Body of pancreas (tissue), 4 donors: ENCODE measurements around the gene PMP22. TPM values are rescaled to one million over a fixed set of nuclear protein-coding genes. Genes with fewer than 3 reads are reported as not detected.

ENCODE experiments used
- ATAC-seq: fragments of 150-250 bp; one replicate; pipeline ENCODE4 v1.9.1; 2016
- DNase-seq, 4 donors: peaks; one replicate each; pipeline ENCODE4 v3.0.0-alpha.2; 2019
- H3K27ac ChIP-seq, 4 donors: fragments of 200-600 bp; sonication (generic); 1 replicate in 3 of 4; 2 replicates in 1 of 4; pipeline versions ENCODE4 v1.5.1 to v1.6.1; 2016 to 2019; ENCODE audit warnings: mild to moderate bottlenecking in 1 of 4, mixed read lengths in 1 of 4, moderate library complexity in 1 of 4
- H3K27me3 ChIP-seq, 2 donors: fragments of 200-600 bp; sonication (generic); one replicate each; pipeline ENCODE4 v1.6.0; 2016; ENCODE audit warnings: mild to moderate bottlenecking in 1 of 2
- H3K36me3 ChIP-seq, 2 donors: fragments of 200-600 bp; sonication (generic); replicated peaks in 1 of 2; 2 replicates each; pipeline ENCODE4 v1.5.1; 2016; ENCODE audit warnings: low read depth in 2 of 2; ENCODE audit not compliant: insufficient read depth in 1 of 2
- H3K4me1 ChIP-seq: fragments of 200-600 bp; sonication (generic); one replicate; pipeline ENCODE4 v1.6.0; 2016
- H3K4me3 ChIP-seq, 2 donors: fragments of 200-600 bp; sonication (generic); 1 replicate in 1 of 2; 2 replicates in 1 of 2; pipeline ENCODE4 v1.5.1; 2016 to 2019
- H3K9me3 ChIP-seq, 3 donors: fragments of 200-600 bp; sonication (generic); 1 replicate in 2 of 3; 2 replicates in 1 of 3; pipeline ENCODE4 v1.5.1; 2016
- POLR2A ChIP-seq, 3 donors: fragments of 450-650 bp; IDR thresholded peaks; one replicate each; pipeline ENCODE4 v1.6.1; 2016; ENCODE audit warnings: antibody characterized with exemption in 3 of 3, mild to moderate bottlenecking in 2 of 3
- WGBS, 2 donors: methylation state at CpG; one replicate each; pipeline ENCODE4 v1.1.5; 2017; 5-methylcytosine and 5-hydroxymethylcytosine counted together
- intact Hi-C: fragments of 100-400 bp; cut with DNase I; formaldehyde crosslinking; loops from one replicate; pipeline ENCODE4 v1.15.1; 2023
- total RNA-seq, 2 donors: library from RNA; depleted of rRNA; stranded (reverse); fragments of >200 nt; gene quantifications; one replicate each; pipeline ENCODE4 v1.1.0, GENCODE V29; 2016
- TF ChIP-seq, protein P1 (sequence below), 7 experiments: fragments of 450-650 bp in 4 of 7; fragments of 200-600 bp in 3 of 7; sonication (generic) in 3 of 7; IDR thresholded peaks; one replicate each; pipeline ENCODE4 v1.5.1; 2016 to 2019; ENCODE audit warnings: antibody characterized with exemption in 7 of 7

PMP22 gene
- total RNA-seq, 2 donors from 2014 or later, result 23.1 to 53.1 TPM

DNA sequence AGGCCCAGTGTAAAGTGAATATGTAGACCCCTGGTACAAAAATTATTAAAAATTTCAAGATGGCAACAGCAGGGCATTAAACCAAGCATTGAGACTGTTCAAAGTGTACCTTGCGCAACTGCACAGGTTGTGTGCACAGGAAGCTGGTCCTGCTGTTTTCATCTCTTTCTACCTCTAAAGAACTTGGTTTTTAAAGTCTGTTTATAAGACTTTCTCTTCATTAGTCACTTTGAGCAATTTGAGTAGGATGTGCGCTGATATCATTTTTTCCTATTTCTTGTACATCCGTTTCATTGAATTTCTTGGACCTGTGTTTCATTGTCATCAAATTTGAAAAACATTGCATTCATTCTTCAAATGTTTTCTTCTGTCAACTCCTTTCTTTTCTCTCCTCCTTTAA lies 16.8 kb upstream of the PMP22 start:
- Histone ChIP-seq H3K4me1 (no peaks in the 10 kb centered on the region), H3K27me3 (no peaks in the 10 kb centered on the region), H3K27ac (no peak overlapping the region), H3K36me3 (no peaks in the 10 kb centered on the region), H3K4me3 (no peak overlapping the region), H3K9me3 (no peaks in the 10 kb centered on the region)
- no peak for ATAC-seq
- no peak for DNase-seq
- intact Hi-C loops, result no loop called here
- 89 to 90% methylated on average over 3 of the region's 3 CpGs for WGBS, 2 donors
- no peak for TF ChIP-seq POLR2A (IDR thresholded peaks at IDR 0.05)
- TF ChIP-seq, protein P1, sequence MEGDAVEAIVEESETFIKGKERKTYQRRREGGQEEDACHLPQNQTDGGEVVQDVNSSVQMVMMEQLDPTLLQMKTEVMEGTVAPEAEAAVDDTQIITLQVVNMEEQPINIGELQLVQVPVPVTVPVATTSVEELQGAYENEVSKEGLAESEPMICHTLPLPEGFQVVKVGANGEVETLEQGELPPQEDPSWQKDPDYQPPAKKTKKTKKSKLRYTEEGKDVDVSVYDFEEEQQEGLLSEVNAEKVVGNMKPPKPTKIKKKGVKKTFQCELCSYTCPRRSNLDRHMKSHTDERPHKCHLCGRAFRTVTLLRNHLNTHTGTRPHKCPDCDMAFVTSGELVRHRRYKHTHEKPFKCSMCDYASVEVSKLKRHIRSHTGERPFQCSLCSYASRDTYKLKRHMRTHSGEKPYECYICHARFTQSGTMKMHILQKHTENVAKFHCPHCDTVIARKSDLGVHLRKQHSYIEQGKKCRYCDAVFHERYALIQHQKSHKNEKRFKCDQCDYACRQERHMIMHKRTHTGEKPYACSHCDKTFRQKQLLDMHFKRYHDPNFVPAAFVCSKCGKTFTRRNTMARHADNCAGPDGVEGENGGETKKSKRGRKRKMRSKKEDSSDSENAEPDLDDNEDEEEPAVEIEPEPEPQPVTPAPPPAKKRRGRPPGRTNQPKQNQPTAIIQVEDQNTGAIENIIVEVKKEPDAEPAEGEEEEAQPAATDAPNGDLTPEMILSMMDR (IDR thresholded peaks at IDR 0.05), result no peak

DNA sequence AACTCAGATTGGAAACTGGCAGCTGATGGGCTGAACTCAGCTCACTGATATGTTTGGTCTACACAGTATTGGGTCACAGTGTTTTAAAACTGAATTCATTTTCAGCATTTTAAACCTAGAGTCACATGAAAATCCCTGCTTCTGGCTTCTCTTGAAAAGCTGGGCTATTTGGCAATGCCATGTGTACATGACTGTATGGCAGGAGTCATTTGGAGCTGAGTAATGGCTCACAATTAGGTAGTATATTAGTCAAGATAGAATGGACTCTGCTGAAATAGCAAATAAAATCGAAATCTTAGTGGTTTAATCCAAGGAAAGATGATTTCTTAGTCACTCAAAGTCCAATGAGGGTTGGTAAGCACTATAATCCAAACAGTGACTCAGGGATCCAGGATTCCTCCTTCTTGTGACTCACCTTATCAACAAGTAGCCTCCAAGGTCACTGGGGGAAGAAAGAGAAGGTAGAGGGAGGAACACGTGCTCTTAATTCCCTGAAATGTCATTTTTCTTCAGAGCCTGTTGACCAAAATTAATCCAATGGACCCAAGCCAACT lies 13.9 kb upstream of the PMP22 start:
- Histone ChIP-seq H3K36me3 (no peaks in the 10 kb centered on the region), H3K27me3 (no peaks in the 10 kb centered on the region), H3K4me3 (no peak overlapping the region), H3K9me3 (no peaks in the 10 kb centered on the region), H3K27ac (no peak overlapping the region), H3K4me1 (no peaks in the 10 kb centered on the region)
- DNase-seq (no peak), ATAC-seq (no peak)
- WGBS, 2 donors, result 20 to 22% methylated on average over 2 of the region's 2 CpGs
- intact Hi-C loops, result no loop called here
- TF ChIP-seq POLR2A (IDR thresholded peaks at IDR 0.05), result no peak
- TF ChIP-seq, protein P1 (IDR thresholded peaks at IDR 0.05), result no peak

DNA sequence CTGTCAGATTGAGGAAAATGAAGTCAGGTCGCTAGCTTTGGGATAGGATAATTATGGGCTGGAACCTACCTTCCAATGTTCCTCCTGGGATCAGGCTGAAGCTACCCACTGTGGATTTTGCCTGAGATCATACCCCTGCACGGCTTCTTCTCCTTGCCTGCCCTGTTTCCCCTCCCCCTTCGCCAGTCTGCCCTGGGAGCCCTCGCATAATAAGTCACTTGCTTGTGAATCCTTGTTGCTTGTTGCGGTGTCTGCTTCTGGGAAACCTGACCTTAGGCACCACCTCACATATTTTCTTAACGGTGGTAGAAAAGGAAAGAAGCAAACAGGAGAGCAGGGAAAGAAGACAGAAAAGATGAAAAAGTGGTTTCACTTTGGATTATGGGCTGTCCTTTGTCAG lies 13.3 kb upstream of the PMP22 start:
- no peak for ATAC-seq
- no peaks in the 10 kb centered on the region for H3K36me3 ChIP-seq
- no peak overlapping the region for H3K27ac ChIP-seq
- H3K9me3 ChIP-seq, result no peaks in the 10 kb centered on the region
- no peaks in the 10 kb centered on the region for H3K27me3 ChIP-seq
- intact Hi-C loops, result no loop called here
- no peak for DNase-seq
- 35 to 42% methylated on average over 6 of the region's 6 CpGs for WGBS, 2 donors
- TF ChIP-seq, protein P1 (IDR thresholded peaks at IDR 0.05), result no peak
- TF ChIP-seq POLR2A (IDR thresholded peaks at IDR 0.05), result no peak
- H3K4me1 ChIP-seq, result no peaks in the 10 kb centered on the region
- H3K4me3 ChIP-seq, result no peak overlapping the region

DNA sequence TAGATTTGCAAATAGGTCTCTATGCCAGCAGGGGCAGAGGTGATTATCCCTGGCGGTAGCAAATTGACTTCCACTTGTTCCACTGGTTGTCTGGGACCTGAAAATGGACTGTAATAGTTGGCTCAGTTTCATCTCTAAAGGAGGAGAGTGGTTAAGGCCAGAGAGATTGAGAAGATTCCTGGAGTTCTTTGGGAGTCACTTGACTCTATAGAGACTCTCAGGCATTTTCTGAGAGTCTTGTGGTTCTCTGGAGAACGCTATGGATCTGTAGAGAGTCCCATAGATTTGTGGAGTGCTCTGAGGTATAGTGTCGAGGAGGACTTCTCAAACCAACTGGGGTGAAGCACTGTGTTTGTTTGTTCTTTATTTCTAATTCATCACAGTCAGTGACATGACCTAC lies 8.9 kb upstream of the PMP22 start:
- TF ChIP-seq, protein P1 (IDR thresholded peaks at IDR 0.05), result no peak
- no peak for TF ChIP-seq POLR2A (IDR thresholded peaks at IDR 0.05)
- DNase-seq, result no peak
- no peak for ATAC-seq
- H3K4me1 ChIP-seq, result no peaks in the 10 kb centered on the region
- no peaks in the 10 kb centered on the region for H3K9me3 ChIP-seq
- H3K36me3 ChIP-seq, result no peaks in the 10 kb centered on the region
- 90 to 93% methylated on average over 3 of the region's 3 CpGs for WGBS, 2 donors
- no peak overlapping the region for H3K27ac ChIP-seq
- no peak overlapping the region for H3K4me3 ChIP-seq
- no peaks in the 10 kb centered on the region for H3K27me3 ChIP-seq
- intact Hi-C loops, result no loop called here

DNA sequence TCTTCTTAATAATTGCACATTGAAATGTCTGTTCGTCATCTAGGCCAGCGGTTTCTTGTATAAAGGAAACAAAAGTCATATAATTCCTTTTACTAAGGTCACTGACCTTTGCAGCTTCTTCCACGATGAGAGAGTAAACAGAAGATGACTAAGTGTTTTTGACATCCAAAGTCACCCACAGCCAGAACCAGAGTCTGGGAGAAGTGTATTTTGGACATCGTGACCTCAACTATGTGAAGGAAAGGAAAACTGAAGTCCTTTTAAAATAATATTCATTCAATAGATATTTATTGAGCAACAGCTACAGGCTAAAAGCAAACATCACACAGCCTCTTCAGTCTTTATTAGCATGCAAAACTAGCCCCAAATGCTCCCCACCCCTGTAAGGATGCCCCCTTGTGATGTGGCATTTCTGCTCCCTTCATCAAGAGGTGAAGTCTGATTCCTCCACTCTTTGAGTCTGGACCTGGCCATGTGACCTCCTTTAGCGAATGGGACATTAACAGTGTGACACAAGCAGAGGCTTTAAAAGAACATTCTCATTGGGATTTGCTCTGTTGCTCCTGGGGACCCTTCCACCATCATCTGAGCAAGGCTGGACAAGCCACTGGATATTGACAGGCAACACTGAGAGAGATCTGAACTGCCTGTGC lies 8.1 kb upstream of the PMP22 start:
- no peaks in the 10 kb centered on the region for H3K36me3 ChIP-seq
- H3K9me3 ChIP-seq, result no peaks in the 10 kb centered on the region
- no peaks in the 10 kb centered on the region for H3K27me3 ChIP-seq
- no peak overlapping the region for H3K4me3 ChIP-seq
- peak; percentile 66 for ATAC-seq
- H3K4me1 ChIP-seq, result no peaks in the 10 kb centered on the region
- 72 to 81% methylated on average over 5 of the region's 5 CpGs for WGBS, 2 donors
- TF ChIP-seq, protein P1 (IDR thresholded peaks at IDR 0.05), result no peak
- TF ChIP-seq POLR2A (IDR thresholded peaks at IDR 0.05), result no peak
- peak overlapping the region in 1 of 4 donors; percentile 14 for H3K27ac ChIP-seq
- intact Hi-C loops, result no loop called here
- DNase-seq, result no peak
